Activated gamma-delta T cell treated with anti-CD3 and anti-CD28 coated beads, Interleukin-2, amount 50 U/mL, for 16 hours (primary cell): Measurements from ENCODE around the gene GPR25.

ENCODE experiments used
- DNase-seq: peaks from one replicate; pipeline ENCODE4 v3.0.0-alpha.2; 2020; ENCODE audit warnings: low read depth

The GPR25 gene

GRCh38 chr1:200872446-200873115 lies at the start of gene GPR25:
Gene GPR25, plus strand, starts transcription at chr1:200872981. Its CDS starts 57 bp downstream, at chr1:200873038.
- no peak for DNase-seq

- DNase-seq = no peak
Measured at GRCh38 chr1:200831091-200831490, 41.7 kb upstream of the GPR25 start.

GRCh38 chr1:200834383-200834782 lies 38.4 kb upstream of the GPR25 start:
- DNase-seq = no peak

- DNase-seq = no peak
Measured at GRCh38 chr1:200836213-200836612, 36.6 kb upstream of the GPR25 start.

- no peak for DNase-seq
Measured at GRCh38 chr1:200837931-200838571, 34.7 kb upstream of the GPR25 start.

- DNase-seq = no peak
Measured at GRCh38 chr1:200838676-200839445, 33.9 kb upstream of the GPR25 start.

GRCh38 chr1:200845360-200845759 lies 27.4 kb upstream of the GPR25 start:
- no peak for DNase-seq

GRCh38 chr1:200846398-200846797 lies 26.4 kb upstream of the GPR25 start:
- DNase-seq = no peak

GRCh38 chr1:200849430-200849829 lies 23.4 kb upstream of the GPR25 start:
- no peak for DNase-seq

- DNase-seq = no peak
Measured at GRCh38 chr1:200850554-200850953, 22.2 kb upstream of the GPR25 start.

GRCh38 chr1:200856716-200857357 lies 15.9 kb upstream of the GPR25 start:
- DNase-seq = no peak

- DNase-seq = no peak
Measured at GRCh38 chr1:200857804-200858203, 15.0 kb upstream of the GPR25 start.

GRCh38 chr1:200861937-200862647 lies 10.7 kb upstream of the GPR25 start:
- no peak for DNase-seq

GRCh38 chr1:200862713-200863415 lies 9.9 kb upstream of the GPR25 start:
- DNase-seq = no peak

- no peak for DNase-seq
Measured at GRCh38 chr1:200866116-200866515, 6.7 kb upstream of the GPR25 start.

- no peak for DNase-seq
Measured at GRCh38 chr1:200866521-200866920, 6.3 kb upstream of the GPR25 start.

GRCh38 chr1:200867018-200867811 lies 5.6 kb upstream of the GPR25 start:
- DNase-seq = no peak

- no peak for DNase-seq
Measured at GRCh38 chr1:200869376-200869752, 3.4 kb upstream of the GPR25 start.

GRCh38 chr1:200869753-200870391 lies 2.9 kb upstream of the GPR25 start:
- no peak for DNase-seq

GRCh38 chr1:200873116-200873670 lies 412 bp downstream of the GPR25 start:
- no peak for DNase-seq
